Stimulated activated naive CD8-positive, alpha-beta T cell treated with anti-CD3 and anti-CD28 coated beads, Interleukin-15, amount 100 ng/mL, for 72 hours (primary cell): ENCODE data around the gene PEX3.

Source experiments
- ATAC-seq: fragments of 150-1000 bp; cut with Tn5 transposase; 2 replicates; pipeline ENCODE4 v1.10.0; 2021; ENCODE audit warnings: mild to moderate bottlenecking, moderate library complexity
- DNase-seq, 2 donors: peaks; one replicate each; pipeline ENCODE4 v3.0.0; 2021 to 2022
- H3K27ac Mint-ChIP-seq, 2 donors: one replicate each; pipeline ENCODE4 v1.8.0; 2022; ENCODE audit warnings: mild to moderate bottlenecking in 2 of 2, mixed read lengths in 2 of 2, moderate library complexity in 2 of 2
- H3K27me3 Mint-ChIP-seq: one replicate; pipeline ENCODE4 v1.8.0; 2022; ENCODE audit warnings: mixed read lengths
- H3K4me1 Mint-ChIP-seq: one replicate; pipeline ENCODE4 v1.8.0; 2022; ENCODE audit warnings: mild to moderate bottlenecking, mixed read lengths
- H3K4me3 Mint-ChIP-seq, 2 donors: one replicate each; pipeline ENCODE4 v1.8.0; 2022; ENCODE audit warnings: mild to moderate bottlenecking in 2 of 2, mixed read lengths in 2 of 2, moderate library complexity in 1 of 2
- H3K9me3 Mint-ChIP-seq, 2 donors: one replicate each; pipeline ENCODE4 v1.8.0; 2022; ENCODE audit warnings: mixed read lengths in 2 of 2

The PEX3 gene

DNA sequence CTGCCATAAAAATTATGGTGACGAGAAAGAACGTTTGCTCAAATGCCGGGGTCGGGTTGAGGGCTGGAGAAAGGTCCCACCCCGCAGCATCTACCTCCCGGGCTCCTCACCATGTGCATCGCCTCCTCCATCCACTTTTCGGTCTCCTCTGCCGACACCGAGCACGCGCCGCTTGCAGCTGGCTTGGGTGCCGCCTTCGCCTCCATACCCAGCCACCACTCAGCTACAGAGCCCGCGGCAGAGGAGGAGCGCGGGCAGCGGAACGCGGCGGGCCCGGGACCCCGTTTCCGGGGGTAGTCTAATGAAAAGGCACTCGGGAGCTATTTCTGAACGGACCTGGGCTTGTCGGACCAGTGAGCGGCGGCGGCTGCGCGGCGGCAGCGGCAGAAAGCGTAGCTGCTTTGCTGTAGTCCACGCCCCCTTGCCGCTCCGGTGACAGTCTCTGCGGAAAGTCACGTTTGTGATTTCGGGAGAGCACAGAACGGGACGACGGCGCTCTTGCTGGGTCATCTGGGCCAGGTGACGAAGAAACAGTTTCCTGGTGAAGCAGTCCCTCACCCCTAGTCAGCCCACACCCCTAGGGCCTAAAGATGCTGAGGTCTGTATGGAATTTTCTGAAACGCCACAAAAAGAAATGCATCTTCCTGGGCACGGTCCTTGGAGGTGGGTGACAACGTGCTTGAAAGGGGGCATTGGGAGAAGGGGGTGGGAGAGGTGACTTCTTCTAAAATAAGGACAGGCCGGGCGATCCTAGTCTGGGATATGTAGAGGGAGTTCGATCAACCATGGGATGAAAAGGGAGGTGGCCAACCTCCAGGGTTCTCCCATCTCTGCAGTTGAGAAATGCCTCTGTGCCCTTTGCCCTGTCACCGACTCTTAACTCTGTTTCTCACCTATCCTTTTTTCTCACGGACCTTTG, at the start of gene PEX3, which contains the start of gene ADAT2:
Gene PEX3 (plus strand): TSS at position 353 of the 919 bp plus-strand sequence. CDS start 238 bp downstream, at position 591.
Gene ADAT2 (minus strand): TSS at position 243 of the 919 bp plus-strand sequence. CDS start 37 bp downstream, at position 206.
- no peaks in the 10 kb centered on the region for H3K27me3 Mint-ChIP-seq
- peak within 1 kb of the TSS; percentile 99 for H3K27ac Mint-ChIP-seq
- no peaks in the 10 kb centered on the region for H3K9me3 Mint-ChIP-seq
- H3K4me3 Mint-ChIP-seq: peak within 1 kb of the TSS; percentile 99 to 100
- DNase-seq (peak; percentile 96 to 97), ATAC-seq (peak; percentile 99)
- peaks cover 49% of the 10 kb centered on the region for H3K4me1 Mint-ChIP-seq

- ATAC-seq (no peak), DNase-seq (no peak)
- Mint-ChIP-seq H3K9me3 (no peaks in the 10 kb centered on the region), H3K27ac (peak overlapping the region in 1 of 2 donors; percentile 59), H3K4me1 (peaks cover 26% of the 10 kb centered on the region), H3K4me3 (peak overlapping the region in 1 of 2 donors; percentile 45), H3K27me3 (no peaks in the 10 kb centered on the region)
These were observed 49.5 kb upstream of the PEX3 start for GRCh38 chr6:143401068-143401446.

DNA sequence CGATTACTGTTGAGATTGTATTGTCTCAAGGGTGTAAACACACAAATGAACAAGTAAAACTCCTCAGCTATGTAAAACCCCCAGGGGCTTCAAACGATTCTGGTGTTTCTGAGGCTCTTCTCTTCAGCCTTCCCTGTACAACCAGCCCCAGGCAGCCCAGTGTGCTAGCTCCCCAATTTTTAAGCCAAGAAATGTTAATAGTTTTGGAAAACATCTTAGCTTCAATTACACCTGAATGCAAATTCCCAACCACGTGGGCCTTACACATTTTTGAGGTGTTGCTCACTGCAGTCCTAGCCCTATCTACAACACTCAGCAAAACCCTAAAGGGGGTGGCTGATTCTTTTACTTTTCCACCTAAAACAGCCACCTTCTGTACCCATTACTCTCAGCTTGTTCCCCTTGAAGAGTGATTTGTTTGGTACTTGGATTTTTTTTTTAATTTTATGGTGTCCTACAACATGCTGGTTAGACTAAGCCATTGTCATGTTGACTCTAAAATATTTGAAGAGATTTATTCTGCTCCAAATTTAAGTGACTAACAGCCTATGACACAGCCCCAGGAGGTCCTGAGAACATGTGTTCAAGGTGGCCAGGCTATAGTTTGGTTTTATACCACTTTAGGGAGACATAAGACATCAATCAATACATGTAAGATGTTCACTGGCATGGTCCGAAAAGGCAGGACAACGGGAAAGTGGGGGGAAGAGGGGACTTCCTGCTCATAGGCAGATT, 48.8 kb upstream of the PEX3 start:
- Mint-ChIP-seq H3K4me1 (peaks cover 26% of the 10 kb centered on the region), H3K9me3 (no peaks in the 10 kb centered on the region), H3K4me3 (no peak overlapping the region), H3K27ac (no peak overlapping the region), H3K27me3 (no peaks in the 10 kb centered on the region)
- DNase-seq (no peak), ATAC-seq (no peak)

DNA sequence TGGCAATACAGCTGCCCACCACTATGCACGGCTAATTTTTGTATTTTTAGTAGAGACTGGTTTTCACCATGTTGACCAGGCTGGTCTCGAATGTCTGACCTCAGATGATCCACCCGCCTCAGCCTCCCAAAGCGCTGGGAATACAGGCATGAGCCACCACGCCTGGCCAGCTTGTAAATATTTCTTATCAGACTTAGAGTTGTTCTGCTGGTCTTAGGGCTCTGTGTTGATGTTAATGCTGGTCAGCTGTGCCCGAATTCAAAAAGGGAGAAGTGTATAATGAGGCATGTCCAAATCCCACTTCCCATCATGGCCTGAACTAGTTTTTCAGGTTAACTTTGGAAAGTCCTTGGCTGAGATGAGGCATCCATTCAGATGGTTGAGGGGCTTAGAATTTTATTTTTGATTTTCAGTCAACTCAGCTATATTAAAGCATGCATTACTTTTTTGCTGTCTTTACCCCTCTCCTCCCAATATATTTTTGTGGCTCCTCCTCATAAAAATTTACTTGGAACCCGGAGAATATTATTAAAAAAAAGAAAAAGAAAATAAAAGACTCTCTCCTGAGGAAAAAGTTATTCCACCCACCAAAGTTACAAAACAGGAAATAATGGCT, 47.8 kb upstream of the PEX3 start:
- Mint-ChIP-seq H3K9me3 (no peaks in the 10 kb centered on the region), H3K27me3 (peaks cover 7% of the 10 kb centered on the region), H3K4me3 (no peak overlapping the region), H3K4me1 (peaks cover 26% of the 10 kb centered on the region), H3K27ac (no peak overlapping the region)
- ATAC-seq (no peak), DNase-seq (no peak)

DNA sequence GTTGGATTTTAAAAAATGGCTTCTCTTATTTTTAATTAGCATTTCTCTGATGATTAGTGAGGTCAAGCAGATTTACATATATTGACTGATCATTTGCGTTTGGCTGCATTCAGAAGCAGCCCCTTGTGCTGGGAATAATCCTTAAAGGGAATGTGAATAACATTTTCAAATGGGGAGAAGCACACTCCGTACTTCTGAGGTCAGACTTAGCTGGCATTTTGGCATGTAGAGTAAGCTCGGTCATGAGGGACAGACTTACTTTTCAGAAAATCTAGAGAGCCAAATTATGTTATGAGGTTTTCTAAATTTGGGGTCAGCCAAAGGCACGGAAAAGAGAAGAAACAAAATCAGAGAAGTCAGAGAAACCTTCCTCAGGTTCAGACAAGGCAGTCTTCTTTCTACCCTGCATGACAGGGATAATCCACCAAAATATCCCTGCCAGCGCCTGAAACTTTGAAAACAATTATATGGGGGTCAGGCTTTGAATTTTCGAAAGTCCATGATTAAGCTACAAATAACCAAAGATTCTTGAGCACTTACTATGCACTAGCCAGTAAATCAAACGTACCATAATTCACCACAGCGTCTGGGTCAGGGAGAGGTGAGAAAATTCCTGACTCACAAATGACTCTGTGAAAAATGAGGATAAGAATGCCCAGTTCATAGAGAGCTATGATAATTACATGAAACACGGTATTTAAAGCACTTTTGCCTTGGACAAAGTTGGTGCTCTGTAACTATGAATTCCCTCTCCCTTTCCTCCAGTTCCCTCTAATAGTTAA, 45.0 kb upstream of the PEX3 start:
- no peak overlapping the region for H3K27ac Mint-ChIP-seq
- no peak for ATAC-seq
- no peak for DNase-seq
- peaks cover 16% of the 10 kb centered on the region for H3K4me1 Mint-ChIP-seq
- peaks cover 9 to 12% of the 10 kb centered on the region in 2 donors for H3K9me3 Mint-ChIP-seq
- H3K4me3 Mint-ChIP-seq: no peak overlapping the region
- peaks cover 7% of the 10 kb centered on the region for H3K27me3 Mint-ChIP-seq

GRCh38 chr6:143406673-143407072, 43.9 kb upstream of the PEX3 start:
- H3K4me3 Mint-ChIP-seq: no peak overlapping the region
- H3K4me1 Mint-ChIP-seq: peaks cover 5% of the 10 kb centered on the region
- ATAC-seq (no peak), DNase-seq (no peak)
- H3K27ac Mint-ChIP-seq: no peak overlapping the region
- H3K9me3 Mint-ChIP-seq: peaks cover 9 to 12% of the 10 kb centered on the region in 2 donors
- peaks cover 7% of the 10 kb centered on the region for H3K27me3 Mint-ChIP-seq

DNA sequence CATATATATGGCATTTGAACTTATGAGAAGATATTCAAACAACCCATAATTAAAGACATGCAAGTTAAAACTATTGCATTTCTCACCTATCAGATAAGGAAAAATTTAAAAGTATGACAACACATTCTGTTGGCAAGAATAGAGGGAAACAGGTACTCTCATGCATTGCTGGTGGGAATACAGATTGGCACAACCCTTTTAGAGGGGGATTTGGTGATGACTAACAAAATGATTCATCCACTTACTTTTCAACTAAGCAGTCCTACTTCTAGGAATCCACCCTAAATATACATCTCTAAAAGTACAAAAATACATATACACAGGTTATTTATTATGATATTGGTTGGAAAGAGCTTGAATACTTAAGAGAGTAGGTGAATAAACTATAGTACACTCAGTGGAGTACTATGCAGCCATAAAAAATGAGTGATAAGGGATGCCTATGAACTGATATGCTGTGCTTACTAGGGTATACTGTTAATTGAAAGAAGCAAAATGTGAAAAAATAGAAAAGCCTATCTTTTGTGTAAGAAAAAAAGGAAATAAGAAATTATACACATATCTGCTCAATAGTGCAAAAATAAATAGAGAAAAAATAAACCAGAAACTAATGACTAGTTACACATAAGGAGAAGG, 42.3 kb upstream of the PEX3 start:
- ATAC-seq (no peak), DNase-seq (no peak)
- H3K4me3 Mint-ChIP-seq: no peak overlapping the region
- H3K9me3 Mint-ChIP-seq: peaks cover 9 to 12% of the 10 kb centered on the region in 2 donors
- H3K4me1 Mint-ChIP-seq: no peaks in the 10 kb centered on the region
- no peak overlapping the region for H3K27ac Mint-ChIP-seq
- H3K27me3 Mint-ChIP-seq: peaks cover 7% of the 10 kb centered on the region

GRCh38 chr6:143408787-143409162, 41.8 kb upstream of the PEX3 start:
- Mint-ChIP-seq H3K4me1 (no peaks in the 10 kb centered on the region), H3K27me3 (peaks cover 7% of the 10 kb centered on the region), H3K9me3 (peaks cover 9 to 12% of the 10 kb centered on the region in 2 donors), H3K4me3 (no peak overlapping the region), H3K27ac (no peak overlapping the region)
- no peak for ATAC-seq
- DNase-seq: no peak

- DNase-seq: no peak
- ATAC-seq: no peak
- Mint-ChIP-seq H3K27ac (no peak overlapping the region), H3K27me3 (peaks cover 7% of the 10 kb centered on the region), H3K4me3 (no peak overlapping the region), H3K4me1 (no peaks in the 10 kb centered on the region), H3K9me3 (peaks cover 9 to 12% of the 10 kb centered on the region in 2 donors)
These were observed 39.7 kb upstream of the PEX3 start for GRCh38 chr6:143410859-143411270.

- Mint-ChIP-seq H3K9me3 (no peaks in the 10 kb centered on the region), H3K4me3 (no peak overlapping the region), H3K27me3 (no peaks in the 10 kb centered on the region), H3K4me1 (no peaks in the 10 kb centered on the region), H3K27ac (no peak overlapping the region)
- DNase-seq (no peak), ATAC-seq (no peak)
These were observed 35.8 kb upstream of the PEX3 start for GRCh38 chr6:143414769-143415168.

DNA sequence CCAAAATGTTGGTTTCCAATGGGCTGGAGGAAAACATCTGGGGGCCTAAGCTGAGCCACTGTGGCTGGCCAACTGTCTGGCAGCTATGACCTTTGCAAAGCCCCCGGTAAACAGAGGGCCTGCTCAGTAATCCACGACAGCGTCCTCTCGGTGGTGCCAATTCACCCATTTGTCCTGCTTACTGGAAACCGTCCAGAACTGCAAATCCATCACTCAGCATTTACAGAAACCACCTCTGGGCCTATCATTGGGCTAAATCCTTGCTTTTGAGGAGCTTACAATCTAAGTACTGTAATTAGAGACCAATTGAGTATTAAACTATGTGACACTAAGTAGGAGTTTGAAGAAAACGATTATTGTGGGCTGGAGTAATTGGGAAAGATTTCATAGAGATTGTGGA, 31.1 kb upstream of the PEX3 start:
- DNase-seq (no peak), ATAC-seq (no peak)
- Mint-ChIP-seq H3K27ac (no peak overlapping the region), H3K27me3 (no peaks in the 10 kb centered on the region), H3K9me3 (no peaks in the 10 kb centered on the region), H3K4me3 (no peak overlapping the region), H3K4me1 (no peaks in the 10 kb centered on the region)

- H3K4me3 Mint-ChIP-seq: no peak overlapping the region
- no peak overlapping the region for H3K27ac Mint-ChIP-seq
- ATAC-seq (no peak), DNase-seq (no peak)
- peaks cover 4% of the 10 kb centered on the region for H3K4me1 Mint-ChIP-seq
- H3K9me3 Mint-ChIP-seq: no peaks in the 10 kb centered on the region
- no peaks in the 10 kb centered on the region for H3K27me3 Mint-ChIP-seq
These were observed 24.6 kb upstream of the PEX3 start for GRCh38 chr6:143426026-143426425.

- ATAC-seq (peak; percentile 99), DNase-seq (peak; percentile 75 to 78)
- Mint-ChIP-seq H3K4me1 (peaks cover 4% of the 10 kb centered on the region), H3K27me3 (no peaks in the 10 kb centered on the region), H3K4me3 (no peak overlapping the region), H3K9me3 (no peaks in the 10 kb centered on the region), H3K27ac (no peak overlapping the region)
These were observed 23.3 kb upstream of the PEX3 start for GRCh38 chr6:143427109-143427817.

DNA sequence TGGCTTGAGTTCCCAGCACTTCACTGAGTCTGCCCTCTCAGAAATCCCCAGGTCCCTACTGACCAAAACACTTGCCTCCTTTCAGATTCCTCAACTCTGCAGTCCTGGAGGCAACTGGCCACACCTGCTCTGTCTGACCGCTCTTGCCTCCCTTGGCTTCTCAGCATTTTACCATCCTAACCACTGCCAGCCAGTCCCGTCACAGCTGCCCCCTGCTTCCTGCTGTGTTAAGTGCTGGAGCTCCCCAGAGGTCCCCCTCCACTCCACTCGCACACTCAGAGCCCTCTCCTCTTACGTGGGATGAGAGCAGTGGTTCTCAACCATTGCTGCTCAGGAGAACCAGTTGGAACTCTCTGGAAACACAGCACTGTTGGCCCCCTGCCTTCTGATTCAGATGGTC, 20.6 kb upstream of the PEX3 start:
- Mint-ChIP-seq H3K4me3 (no peak overlapping the region), H3K4me1 (peaks cover 4% of the 10 kb centered on the region), H3K27ac (no peak overlapping the region), H3K27me3 (no peaks in the 10 kb centered on the region), H3K9me3 (no peaks in the 10 kb centered on the region)
- DNase-seq: no peak
- ATAC-seq: no peak
